22Rv1 (cell line): Measurements from ENCODE around the gene RNF126.

Experiments
- ZFX ChIP-seq: fragments of 450-650 bp; IDR thresholded peaks from 2 replicates; pipeline ENCODE4 v1.6.1; 2017; ENCODE audit warnings: antibody characterized with exemption, borderline replicate concordance
- TF ChIP-seq, protein P1 (sequence below): fragments of 450-650 bp; IDR thresholded peaks from 2 replicates; pipeline ENCODE4 v1.5.1; 2017; ENCODE audit warnings: mild to moderate bottlenecking

DNA sequence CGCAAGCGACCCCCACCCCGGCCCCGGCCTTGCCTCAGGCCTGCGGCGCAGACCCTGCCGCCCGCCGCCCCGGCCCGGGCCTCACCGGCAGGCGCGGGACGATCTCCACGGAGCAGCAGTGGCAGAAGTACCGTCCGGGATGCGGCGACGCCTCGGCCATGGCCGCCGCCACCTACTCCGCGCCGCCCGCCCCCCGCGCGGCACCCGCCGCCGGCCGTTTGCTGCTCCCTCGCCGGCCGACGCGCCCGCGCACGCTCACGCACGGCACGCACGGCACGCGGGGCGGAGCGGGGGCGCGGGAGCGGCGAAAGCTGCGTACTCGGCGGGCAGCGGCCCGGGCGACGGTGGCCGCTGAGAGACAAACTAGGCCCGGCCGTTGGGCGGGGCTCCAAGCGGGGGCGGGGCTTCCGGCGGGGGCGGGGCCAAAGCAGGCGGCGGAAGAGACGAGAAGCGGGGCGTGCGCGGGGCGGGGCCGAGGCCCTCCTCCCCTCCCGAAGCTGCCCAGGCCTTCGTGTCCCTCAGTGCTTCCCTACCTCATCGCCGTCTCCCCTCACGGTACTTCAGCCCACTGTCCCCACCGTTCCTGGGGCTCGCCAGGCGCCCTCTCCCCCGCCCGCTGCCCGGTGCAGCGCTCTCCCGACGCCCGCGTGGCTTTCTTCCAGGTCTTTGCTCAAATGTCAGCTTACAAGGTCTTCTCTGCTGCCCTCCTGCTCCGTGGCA lies at the start of gene RNF126:
- TF ChIP-seq, protein P1, sequence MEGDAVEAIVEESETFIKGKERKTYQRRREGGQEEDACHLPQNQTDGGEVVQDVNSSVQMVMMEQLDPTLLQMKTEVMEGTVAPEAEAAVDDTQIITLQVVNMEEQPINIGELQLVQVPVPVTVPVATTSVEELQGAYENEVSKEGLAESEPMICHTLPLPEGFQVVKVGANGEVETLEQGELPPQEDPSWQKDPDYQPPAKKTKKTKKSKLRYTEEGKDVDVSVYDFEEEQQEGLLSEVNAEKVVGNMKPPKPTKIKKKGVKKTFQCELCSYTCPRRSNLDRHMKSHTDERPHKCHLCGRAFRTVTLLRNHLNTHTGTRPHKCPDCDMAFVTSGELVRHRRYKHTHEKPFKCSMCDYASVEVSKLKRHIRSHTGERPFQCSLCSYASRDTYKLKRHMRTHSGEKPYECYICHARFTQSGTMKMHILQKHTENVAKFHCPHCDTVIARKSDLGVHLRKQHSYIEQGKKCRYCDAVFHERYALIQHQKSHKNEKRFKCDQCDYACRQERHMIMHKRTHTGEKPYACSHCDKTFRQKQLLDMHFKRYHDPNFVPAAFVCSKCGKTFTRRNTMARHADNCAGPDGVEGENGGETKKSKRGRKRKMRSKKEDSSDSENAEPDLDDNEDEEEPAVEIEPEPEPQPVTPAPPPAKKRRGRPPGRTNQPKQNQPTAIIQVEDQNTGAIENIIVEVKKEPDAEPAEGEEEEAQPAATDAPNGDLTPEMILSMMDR: no peak
- no peak for TF ChIP-seq ZFX
